ENCODE results near the gene CASTOR1.

Gene CASTOR1

DNA sequence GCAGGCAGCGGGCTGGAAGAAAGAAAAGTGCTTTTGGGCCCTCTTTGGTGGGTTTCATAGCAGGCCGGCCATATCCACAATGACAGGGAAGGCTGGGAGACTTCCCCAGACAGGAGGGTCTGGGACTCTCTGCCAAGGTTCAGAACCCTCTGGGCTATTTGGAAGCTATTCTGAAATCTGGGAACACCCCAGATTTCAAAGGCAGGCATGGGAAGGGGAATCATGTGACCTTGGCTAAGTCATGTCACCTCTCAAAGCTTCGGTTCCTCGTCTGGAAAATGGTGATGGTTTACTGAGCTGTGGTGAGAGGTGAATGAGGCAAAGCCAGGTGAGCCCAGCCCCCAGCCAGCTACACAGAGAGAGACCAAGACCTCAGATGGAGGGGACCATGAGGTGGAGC lies 4.6 kb downstream of the CASTOR1 start:
- no peak for DNase-seq (ENCODE audit: low spot score)

GRCh38 chr22:30284172-30284571 lies 5.1 kb downstream of the CASTOR1 start:
- peak; percentile 71 for DNase-seq (ENCODE audit: low spot score)

GRCh38 chr22:30283342-30283741 lies 6.0 kb downstream of the CASTOR1 start:
- DNase-seq (ENCODE audit: low spot score) = no peak

- peak; percentile 9 for DNase-seq (ENCODE audit: low spot score)
These were observed 6.7 kb downstream of the CASTOR1 start for GRCh38 chr22:30282616-30283046.

GRCh38 chr22:30280505-30280904 lies 8.8 kb downstream of the CASTOR1 start:
- DNase-seq (ENCODE audit: low spot score) = no peak

- DNase-seq (ENCODE audit: low spot score) = no peak
These were observed 9.4 kb downstream of the CASTOR1 start for GRCh38 chr22:30279932-30280331.

DNA sequence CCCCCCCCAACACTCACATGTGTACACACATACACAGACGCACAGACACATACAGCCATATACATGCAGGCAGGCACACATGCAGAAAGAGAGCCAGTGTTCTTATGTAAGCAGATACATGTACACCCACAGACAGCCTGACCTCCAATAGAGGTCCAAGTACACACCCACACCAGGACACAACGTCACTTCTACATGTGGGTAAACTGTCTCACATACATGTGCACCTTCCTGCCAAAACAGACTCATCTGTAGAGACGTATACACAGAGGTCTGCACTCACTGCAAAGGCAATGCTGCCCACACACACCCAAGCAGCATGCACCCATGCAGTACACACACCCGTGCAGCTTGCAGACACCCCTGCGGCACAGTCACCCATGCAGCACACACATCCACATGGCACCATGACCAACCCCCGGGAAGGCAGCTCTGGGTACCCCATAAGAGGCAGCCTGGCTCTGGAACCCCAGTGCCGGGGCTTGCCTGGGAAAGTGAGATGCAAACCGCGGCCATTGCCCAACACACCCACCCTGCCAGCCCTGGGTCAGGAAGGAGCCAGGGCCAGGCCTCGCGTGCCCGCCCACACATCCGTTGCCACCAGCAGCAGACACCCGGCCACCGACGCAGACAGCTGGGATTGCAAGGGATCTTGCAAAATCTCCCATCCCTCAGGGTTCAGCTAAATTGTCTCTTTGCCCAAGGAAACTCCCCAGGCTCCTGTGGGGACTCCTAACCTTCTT lies 10.1 kb downstream of the CASTOR1 start:
- DNase-seq (ENCODE audit: low spot score) = no peak

GRCh38 chr22:30277547-30278344 lies 11.6 kb downstream of the CASTOR1 start:
- DNase-seq (ENCODE audit: low spot score) = no peak

- DNase-seq (ENCODE audit: low spot score) = no peak
These were observed 13.3 kb downstream of the CASTOR1 start for GRCh38 chr22:30276039-30276438.

- DNase-seq (ENCODE audit: low spot score) = no peak
These were observed 13.7 kb downstream of the CASTOR1 start for GRCh38 chr22:30275625-30276024.

GRCh38 chr22:30274437-30274812 lies 14.9 kb downstream of the CASTOR1 start:
- DNase-seq (ENCODE audit: low spot score) = no peak

DNA sequence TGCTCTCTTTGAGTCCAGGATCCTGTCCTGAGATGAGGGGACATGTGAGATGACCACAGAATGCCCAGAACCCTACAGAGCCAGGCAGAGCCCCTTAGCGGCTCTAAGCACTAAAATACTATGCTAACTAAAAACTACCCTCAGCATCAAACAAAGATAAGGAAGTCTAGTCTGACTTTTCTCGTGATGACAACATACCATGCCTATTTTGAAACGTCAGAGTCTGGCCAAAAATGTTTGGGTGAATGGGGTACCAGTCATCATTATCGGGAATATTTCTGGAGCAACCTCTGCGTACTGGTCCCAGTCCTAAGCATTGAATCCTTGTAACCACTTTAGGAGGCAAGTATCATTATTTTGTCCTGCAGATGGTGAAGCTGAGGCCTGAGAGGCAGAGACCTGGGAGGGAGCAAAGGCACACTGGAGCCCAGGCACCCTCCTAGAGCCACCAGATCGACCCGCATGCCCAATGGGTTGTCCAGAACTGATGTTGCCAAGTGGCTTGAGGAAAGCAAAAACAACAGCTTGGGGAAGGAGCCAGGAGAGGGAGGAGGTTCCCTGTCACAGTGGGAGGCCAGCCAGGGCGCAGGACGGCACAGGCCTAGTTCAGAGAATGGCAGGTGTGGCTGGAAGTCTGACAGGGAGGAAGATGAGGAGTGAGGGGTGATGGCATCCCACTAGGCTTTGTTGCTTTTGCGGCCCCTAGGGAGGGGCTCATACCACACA lies 15.4 kb downstream of the CASTOR1 start:
- DNase-seq (ENCODE audit: low spot score) = no peak

DNA sequence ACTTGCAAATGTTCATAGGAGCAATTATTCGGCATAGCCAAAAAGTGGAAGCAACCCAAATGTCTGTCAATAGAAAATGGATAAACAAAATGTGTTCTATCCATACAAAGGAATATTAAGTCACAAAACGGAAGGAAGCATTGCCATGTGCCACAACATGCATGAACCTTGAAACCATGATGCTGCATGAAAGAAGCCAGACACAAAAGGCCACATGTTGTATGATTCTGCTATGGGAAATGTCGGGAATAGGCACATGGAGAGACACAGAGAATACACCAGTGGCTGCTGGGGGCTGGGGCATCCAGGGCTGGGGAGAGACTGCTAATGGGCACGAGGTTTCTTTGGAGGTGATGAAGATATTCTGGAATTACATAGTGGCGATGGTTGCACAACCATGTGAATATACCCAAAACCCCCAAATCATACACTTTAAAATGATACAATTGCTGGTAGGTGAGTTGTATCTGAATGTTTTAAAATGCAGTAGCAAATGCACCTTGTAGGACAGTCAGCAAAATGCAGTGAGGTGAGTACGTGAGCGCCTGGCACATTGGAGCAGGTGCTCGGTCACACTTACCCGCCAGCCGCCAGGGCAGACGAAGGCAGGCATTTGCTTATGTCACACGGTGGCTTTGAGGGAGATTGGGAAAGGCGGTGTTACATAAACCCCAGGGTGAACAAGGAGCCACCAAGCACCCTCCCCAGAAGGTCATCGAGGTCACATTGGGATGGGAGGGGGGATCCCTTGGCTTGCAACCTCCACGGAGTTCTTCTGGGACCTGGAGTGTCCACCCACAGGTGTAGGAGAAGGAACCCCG lies 16.3 kb downstream of the CASTOR1 start:
- no peak for DNase-seq (ENCODE audit: low spot score)

DNA sequence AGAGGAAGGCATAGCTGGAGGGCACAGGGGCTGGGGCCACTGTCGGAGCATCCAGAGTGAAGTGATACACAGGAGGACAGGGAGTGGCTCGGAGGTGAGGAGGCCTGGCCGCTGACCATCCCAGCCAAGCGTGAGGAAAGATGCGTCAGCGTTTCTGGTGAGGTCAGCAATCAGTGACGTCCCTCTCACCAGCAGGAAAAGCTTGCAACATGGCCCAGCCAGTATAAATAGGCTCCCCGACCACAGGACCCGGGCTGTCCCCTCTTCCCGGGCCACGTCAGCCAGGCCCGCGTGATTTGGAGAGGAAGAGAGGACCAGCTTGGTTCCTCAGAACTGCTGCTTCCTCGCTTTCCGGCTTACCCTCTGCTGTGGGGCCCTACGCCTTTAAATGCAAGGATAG lies 18.5 kb downstream of the CASTOR1 start:
- no peak for DNase-seq (ENCODE audit: low spot score)

GRCh38 chr22:30268331-30268730 lies 21.0 kb downstream of the CASTOR1 start:
- DNase-seq (ENCODE audit: low spot score) = no peak

DNA sequence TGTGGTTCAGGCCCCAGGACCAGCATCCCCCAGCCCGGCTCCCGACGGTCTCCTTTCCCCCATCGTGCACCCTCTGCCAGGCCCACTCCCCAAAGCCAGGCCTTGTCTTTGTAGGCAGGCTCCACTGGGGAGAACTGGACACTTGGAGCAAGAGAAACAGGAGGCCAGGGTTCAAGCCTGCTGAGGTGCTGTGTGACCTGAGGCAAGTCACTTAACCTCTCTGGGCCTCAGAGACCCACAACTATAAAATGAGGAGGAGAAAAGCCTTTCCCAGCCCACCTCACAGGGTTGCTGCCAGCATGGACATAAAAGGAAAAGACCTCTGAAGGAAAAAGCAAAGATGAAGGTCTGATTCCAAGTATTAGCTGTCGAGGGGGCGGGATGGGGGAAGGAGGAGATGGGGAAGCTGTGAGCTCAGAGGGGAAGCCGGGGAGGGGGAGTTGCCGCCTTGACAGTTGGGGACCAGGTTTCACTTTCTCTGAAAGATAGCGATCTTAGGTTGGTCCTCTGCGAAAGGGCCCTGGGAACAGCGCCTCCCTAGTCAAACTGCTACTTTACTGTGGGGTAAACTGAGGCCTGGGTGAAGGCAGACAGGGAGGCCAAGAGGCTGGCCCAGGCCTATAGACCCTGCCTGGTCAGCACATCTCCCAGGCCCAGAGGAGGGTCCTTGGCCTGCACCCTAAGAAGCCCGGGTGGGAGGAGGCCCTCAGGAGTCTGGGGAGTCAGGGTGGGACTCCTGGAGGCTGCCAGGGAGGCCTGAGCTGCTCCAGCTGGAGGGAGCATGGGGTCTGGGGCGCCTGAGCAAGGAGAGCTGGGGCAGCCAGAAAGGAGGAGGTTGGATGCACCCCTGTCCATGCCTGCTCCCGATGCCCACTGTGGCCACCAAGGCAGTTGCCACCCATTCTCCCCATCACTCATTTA lies 21.7 kb downstream of the CASTOR1 start:
- DNase-seq (ENCODE audit: low spot score) = peak; percentile 26

DNA sequence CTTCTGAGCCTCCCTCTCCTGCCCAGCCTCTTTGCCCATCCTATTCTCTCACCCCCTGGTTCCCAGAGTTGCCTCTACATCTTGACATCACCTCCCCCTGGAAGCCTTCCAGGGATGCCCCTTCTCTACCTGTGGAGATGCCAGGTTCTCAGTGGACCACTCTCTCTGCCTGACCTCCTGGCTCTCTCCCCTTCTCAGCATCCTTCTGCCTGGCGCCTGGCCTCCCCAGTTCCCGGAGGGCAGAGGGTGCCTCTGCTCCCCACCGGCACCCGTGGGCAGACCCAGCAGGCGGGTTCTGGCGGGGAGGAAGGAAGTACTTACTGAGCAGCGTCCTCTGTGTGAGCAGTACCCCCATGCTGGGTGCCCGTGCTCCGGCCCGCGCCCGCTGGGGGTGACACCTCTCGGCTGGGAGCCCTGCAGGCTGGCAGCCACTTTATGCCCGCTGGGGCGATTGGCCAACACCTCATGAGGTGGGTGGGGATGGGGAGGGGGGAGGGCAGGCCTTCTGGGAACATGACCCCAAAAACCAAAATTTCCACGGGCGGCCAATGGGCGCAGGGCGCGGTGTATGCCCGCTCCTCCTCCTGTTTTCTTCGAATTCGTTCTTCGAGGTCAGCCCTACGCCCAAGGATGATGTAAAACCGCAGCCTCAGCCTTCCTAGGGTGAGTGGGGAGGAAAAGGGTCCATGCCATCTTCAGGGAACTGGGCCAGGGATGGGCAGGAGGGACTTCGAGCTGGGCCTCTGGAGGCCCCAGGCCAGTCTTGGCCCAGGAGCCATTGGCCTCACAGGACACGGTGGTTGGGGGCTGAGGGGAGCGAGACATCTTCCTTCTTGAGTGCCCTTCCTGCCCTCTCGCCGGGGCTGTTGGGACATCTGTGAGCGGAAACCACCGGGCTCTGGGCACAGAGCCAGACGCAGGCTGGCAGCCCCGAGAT lies 22.6 kb downstream of the CASTOR1 start, which contains the start of gene OSM:
Gene OSM, minus strand, starts transcription at position 407 of the 937 bp plus-strand sequence. Its CDS starts 52 bp downstream, at position 355.
- peak; percentile 77 for DNase-seq (ENCODE audit: low spot score)

DNA sequence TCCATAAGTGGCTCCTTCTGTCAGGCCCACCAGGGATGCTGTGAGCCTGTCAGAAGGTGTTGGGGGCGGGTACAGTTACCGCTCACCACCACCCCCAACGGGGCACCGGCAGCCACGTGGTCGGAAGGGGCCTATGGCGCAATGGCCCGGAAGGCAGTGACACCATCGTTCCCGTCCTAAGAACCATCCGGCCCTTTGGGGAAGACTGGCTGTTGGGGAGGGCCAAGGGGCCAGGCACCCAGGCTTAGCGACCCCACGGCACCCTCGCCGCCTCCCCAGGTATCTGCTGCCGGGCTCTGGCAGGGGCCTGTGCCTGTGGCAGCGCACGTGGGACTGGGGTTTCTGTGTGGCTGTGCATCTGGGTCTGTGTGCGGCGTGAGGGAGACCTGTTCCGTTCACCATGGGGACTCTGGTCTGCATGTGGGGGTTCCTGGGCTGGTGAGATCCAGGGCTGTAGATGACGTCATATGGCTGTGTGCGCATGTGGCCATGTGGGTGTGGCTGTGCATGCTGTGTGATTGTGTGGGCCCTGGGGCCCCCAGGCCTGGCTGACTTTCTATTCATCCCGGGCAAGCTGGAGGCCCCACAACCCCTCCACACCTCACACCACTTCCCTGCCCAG lies 23.4 kb downstream of the CASTOR1 start:
- DNase-seq (ENCODE audit: low spot score) = peak; percentile 79

GRCh38 chr22:30265131-30265720 lies 24.1 kb downstream of the CASTOR1 start:
- DNase-seq (ENCODE audit: low spot score) = no peak

All from hematopoietic multipotent progenitor cell treated with erythropoietin and hydrocortisone succinate and interleukin-3 and kit ligand, for 17 days (in vitro differentiated cells).